ENCODE results near the gene RUNX2. TPM values are rescaled to one million over a fixed set of nuclear protein-coding genes. Genes with fewer than 3 reads are reported as not detected.

The RUNX2 gene
- total and polyA plus RNA-seq, 9 of the 15 experiments (the other 6 are each of a cell fraction or from before 2014, with no cell fraction given): 0.29 to 1.00 (median 0.43) TPM

DNA sequence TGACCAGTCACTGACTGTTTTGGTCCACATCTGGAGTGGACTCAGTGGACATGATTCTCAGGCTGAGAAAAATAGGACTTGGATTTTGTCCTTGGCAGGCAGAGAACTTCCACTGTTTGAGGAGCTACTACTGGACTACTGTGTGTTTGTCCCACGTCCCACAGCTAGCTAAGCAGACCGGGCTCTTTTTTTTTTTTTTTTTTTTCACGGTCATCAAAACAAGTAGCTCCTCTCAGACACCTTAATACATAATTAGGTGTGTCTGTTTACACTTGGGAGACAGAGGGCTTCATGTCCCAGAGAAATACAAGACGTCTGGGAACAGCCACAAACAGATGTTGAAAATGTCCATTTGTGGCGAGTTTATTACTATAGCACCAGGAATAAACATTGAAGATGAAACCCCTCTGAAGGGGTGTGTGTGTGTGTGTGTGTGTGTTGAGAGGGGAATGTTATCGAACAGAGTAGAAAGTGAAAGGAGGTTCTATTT lies 204.6 kb downstream of the RUNX2 start:
- FAIRE-seq (no peak), DNase-seq (ENCODE audit: extremely low read depth in 1 of 4, low spot score in 3 of 4) (no peak), ATAC-seq (no peak)
- TF ChIP-seq ZNF124 (CRISPR knock-in tag; IDR thresholded peaks at IDR 0.05) (no peak), RFX5 (IDR thresholded peaks at IDR 0.05; ENCODE audit: low read depth, low read length) (no peak), PHF21A (IDR thresholded peaks at IDR 0.05; ENCODE audit: borderline replicate concordance, low read depth) (no peak), ZNF217 (CRISPR knock-in tag; IDR thresholded peaks at IDR 0.05) (no peak), CUX1 (CRISPR knock-in tag; IDR thresholded peaks at IDR 0.05) (no peak), ATF3 (IDR thresholded peaks at IDR 0.05) (no peak), ATF3 (CRISPR knock-in tag; conservative IDR thresholded peaks at IDR 0.05) (no peak)
- TF ChIP-seq, protein P1, sequence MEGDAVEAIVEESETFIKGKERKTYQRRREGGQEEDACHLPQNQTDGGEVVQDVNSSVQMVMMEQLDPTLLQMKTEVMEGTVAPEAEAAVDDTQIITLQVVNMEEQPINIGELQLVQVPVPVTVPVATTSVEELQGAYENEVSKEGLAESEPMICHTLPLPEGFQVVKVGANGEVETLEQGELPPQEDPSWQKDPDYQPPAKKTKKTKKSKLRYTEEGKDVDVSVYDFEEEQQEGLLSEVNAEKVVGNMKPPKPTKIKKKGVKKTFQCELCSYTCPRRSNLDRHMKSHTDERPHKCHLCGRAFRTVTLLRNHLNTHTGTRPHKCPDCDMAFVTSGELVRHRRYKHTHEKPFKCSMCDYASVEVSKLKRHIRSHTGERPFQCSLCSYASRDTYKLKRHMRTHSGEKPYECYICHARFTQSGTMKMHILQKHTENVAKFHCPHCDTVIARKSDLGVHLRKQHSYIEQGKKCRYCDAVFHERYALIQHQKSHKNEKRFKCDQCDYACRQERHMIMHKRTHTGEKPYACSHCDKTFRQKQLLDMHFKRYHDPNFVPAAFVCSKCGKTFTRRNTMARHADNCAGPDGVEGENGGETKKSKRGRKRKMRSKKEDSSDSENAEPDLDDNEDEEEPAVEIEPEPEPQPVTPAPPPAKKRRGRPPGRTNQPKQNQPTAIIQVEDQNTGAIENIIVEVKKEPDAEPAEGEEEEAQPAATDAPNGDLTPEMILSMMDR (IDR thresholded peaks at IDR 0.05 in 2 of 3, conservative IDR thresholded peaks at IDR 0.05 in 1 of 3; ENCODE audit: insufficient read depth in 2 of 3, low read depth in 1 of 3, low read length in 3 of 3): no peak
- no peak overlapping the region for H2AFZ ChIP-seq (ENCODE audit: low read depth, low read length)
- no peak overlapping the region for H3K4me2 ChIP-seq (ENCODE audit: insufficient read depth, low read length)
- WGBS (ENCODE audit: insufficient coverage, low coverage, missing lambda C conversion rate): 12% methylated on average over 5 of the region's 6 CpGs
- no peaks in the 10 kb centered on the region for H3K9me1 ChIP-seq (ENCODE audit: control insufficient read depth, insufficient read depth, low read length)
- no peak overlapping the region for H3K27ac ChIP-seq (ENCODE audit: extremely low read depth, low read depth, low read length)
- no peaks in the 10 kb centered on the region for H4K20me1 ChIP-seq (replicated peaks; ENCODE audit: control insufficient read depth, insufficient read depth, low read length)
- intact Hi-C loops (cut with micrococcal nuclease): no loop called here
- peaks cover 0 to 9% of the 10 kb centered on the region in 2 experiments; a peak in 2 of 5 replicates for H3K4me1 ChIP-seq (replicated peaks in 1 of 2; ENCODE audit: control insufficient read depth in 2 of 2, insufficient read depth in 2 of 2, low read length in 2 of 2)
- in situ Hi-C loops (cut with MboI): no loop called here
- POLR2A ChIA-PET: interaction anchor here (0.6 to 0.7 kb wide), 2 partner anchors 24 to 409 kb away, joined by 3 read pairs; no protein-coding TSS in a partner anchor
- H3K27me3 ChIP-seq (ENCODE audit: control insufficient read depth in 2 of 2, insufficient read depth in 2 of 2, low read length in 2 of 2): no peaks in the 10 kb centered on the region; a peak in 2 of 5 replicates
- H3K9me3 ChIP-seq (replicated peaks; ENCODE audit: control insufficient read depth, insufficient read depth, low read depth, low read length): no peaks in the 10 kb centered on the region
- H3K36me3 ChIP-seq (ENCODE audit: control insufficient read depth, insufficient read depth, low read length): no peaks in the 10 kb centered on the region
- no TSS peak for BruUV-seq (replicated peaks)
- H3K79me2 ChIP-seq (ENCODE audit: control insufficient read depth, insufficient read depth, low read length): no peaks in the 10 kb centered on the region
- H3K9ac ChIP-seq (ENCODE audit: insufficient read depth in 1 of 2, low read depth in 2 of 2, low read length in 2 of 2): no peak overlapping the region
- no peak overlapping the region for H3K4me3 ChIP-seq
- CTCF ChIA-PET (ENCODE audit: low intra/inter-chr PET ratio): no interaction called here

All from K562 (cell line).